ENCODE results near the gene CLN5. TPM values are rescaled to one million over a fixed set of nuclear protein-coding genes. Genes with fewer than 3 reads are reported as not detected.

The CLN5 gene
- total and polyA plus RNA-seq, 2 of the 13 experiments (the other 11 are each of a cell fraction or from before 2014, with no cell fraction given) = 10.1 to 13.7 TPM

- TF ChIP-seq ZNF280B (CRISPR knock-in tag; IDR thresholded peaks at IDR 0.05; ENCODE audit: borderline replicate concordance) = no peak; the same call in 1 of the 2 replicates
- no peak for TF ChIP-seq CAMTA2 (CRISPR knock-in tag; IDR thresholded peaks at IDR 0.05; ENCODE audit: borderline replicate concordance)
- peak; percentile 82; the same call in 1 of the 2 replicates for TF ChIP-seq NAIF1 (CRISPR knock-in tag; IDR thresholded peaks at IDR 0.05; ENCODE audit: borderline replicate concordance)
- no peak for TF ChIP-seq ZNF646 (CRISPR knock-in tag; IDR thresholded peaks at IDR 0.05)
- no peak for TF ChIP-seq ZNF18 (CRISPR knock-in tag; IDR thresholded peaks at IDR 0.05; ENCODE audit: insufficient replicate concordance)
- TF ChIP-seq ZUFSP (CRISPR knock-in tag; IDR thresholded peaks at IDR 0.05; ENCODE audit: borderline replicate concordance) = no peak
- no peak for TF ChIP-seq ATM (IDR thresholded peaks at IDR 0.05; ENCODE audit: borderline replicate concordance)
- TF ChIP-seq THAP9 (CRISPR knock-in tag; IDR thresholded peaks at IDR 0.05; ENCODE audit: borderline replicate concordance) = peak; percentile 65; the same call in 1 of the 2 replicates
- TF ChIP-seq FOSL2 (CRISPR knock-in tag; IDR thresholded peaks at IDR 0.05) = peak; percentile 46; the same call in 1 of the 2 replicates
- TF ChIP-seq ZNF510 (CRISPR knock-in tag; IDR thresholded peaks at IDR 0.05; ENCODE audit: low read depth) = no peak
- peak; percentile 79; the same call in 1 of the 2 replicates for TF ChIP-seq ZSCAN31 (CRISPR knock-in tag; IDR thresholded peaks at IDR 0.05; ENCODE audit: low read depth)
- TF ChIP-seq DPF2 (CRISPR knock-in tag; IDR thresholded peaks at IDR 0.05; ENCODE audit: borderline replicate concordance, low read depth) = no peak; the same call in 1 of the 2 replicates
Observed at GRCh38 chr13:76991796-76992547, at the start of gene CLN5 (continued).

All from HepG2 (cell line).